H1 (cell line): ENCODE data around the gene TSC22D3. TPM values are rescaled to one million over a fixed set of nuclear protein-coding genes. Genes with fewer than 3 reads are reported as not detected.

Experiments
- BRCA1 ChIP-seq: IDR thresholded peaks from 2 replicates; pipeline ENCODE4 v1.6.1; 2012; ENCODE audit warnings: low read depth, low read length, improper control_type of control experiment
- CEBPB ChIP-seq: IDR thresholded peaks from 2 replicates; pipeline ENCODE4 v1.6.1; 2012; ENCODE audit warnings: low read depth, low read length
- CHD7 ChIP-seq: fragments of 300-600 bp; sonication (generic); IDR thresholded peaks from 2 replicates; pipeline ENCODE4 v1.7.1; 2012; ENCODE audit warnings: low read length, moderate library complexity, mild to moderate bottlenecking, inconsistent platforms; ENCODE audit not compliant: insufficient replicate concordance
- GTF2F1 ChIP-seq: IDR thresholded peaks from 2 replicates; pipeline ENCODE4 v1.6.1; 2012; ENCODE audit warnings: low read depth, low read length, improper control_type of control experiment, borderline replicate concordance
- JUND ChIP-seq: IDR thresholded peaks from 2 replicates; pipeline ENCODE4 v1.6.1; 2011; ENCODE audit warnings: mild to moderate bottlenecking, improper control_type of control experiment, low read length
- KDM1A ChIP-seq: fragments of 200-600, 300-600 bp; sonication (generic); IDR thresholded peaks from 2 replicates; pipeline ENCODE4 v1.7.1; 2016; ENCODE audit warnings: mild to moderate bottlenecking, low read length, borderline replicate concordance
- KDM4A ChIP-seq: IDR thresholded peaks from one replicate; pipeline ENCODE4 v1.7.1; 2012; ENCODE audit warnings: low read depth, mild to moderate bottlenecking, moderate library complexity, low read length, inconsistent platforms; ENCODE audit not compliant: severe bottlenecking
- POLR2AphosphoS5 ChIP-seq: IDR thresholded peaks from 2 replicates; pipeline ENCODE4 v1.6.1; 2011; ENCODE audit warnings: low read depth, low read length
- POU5F1 ChIP-seq: IDR thresholded peaks from 2 replicates; pipeline ENCODE4 v1.6.1; 2011; ENCODE audit warnings: low read depth, mild to moderate bottlenecking, low read length, moderate library complexity
- SP4 ChIP-seq: IDR thresholded peaks from 2 replicates; pipeline ENCODE4 v1.6.1; 2012; ENCODE audit warnings: low read length, inconsistent platforms
- polyA plus RNA-seq, 7 experiments: library from polyadenylated mRNA; depleted of rRNA in 3 of 7; stranded (reverse) in 5 of 7; unstranded in 2 of 7; fragments of >200 nt in 5 of 7; fragments of 200-250 nt in 2 of 7; gene quantifications; 1 replicate in 5 of 7; 2 replicates in 1 of 7; 4 replicates in 1 of 7; pipeline versions ENCODE4 v1.2.1 to v1.2.3, GENCODE V29; 2011 to 2013; ENCODE audit warnings: missing spikeins in 2 of 7, mixed read lengths in 2 of 7
- total RNA-seq: library from RNA; stranded (reverse); fragmentation: NEBNext Ultra II Directional; extraction: Animal tissue kit (Norgen Biotek cat#: 25700); gene quantifications from 2 replicates; pipeline ENCODE4 v1.2.1, GENCODE V29; 2021

The TSC22D3 gene
- total and polyA plus RNA-seq, 2 of the 8 experiments (the other 6 are each of a cell fraction or from before 2014, with no cell fraction given) = 7.6 to 12.9 TPM

GRCh38 chrX:107764845-107765608 is 10.6 kb downstream of the TSC22D3 start (continued):
- no peak for TF ChIP-seq CHD7
- TF ChIP-seq CEBPB = no peak
- no peak for TF ChIP-seq KDM4A
- no peak for TF ChIP-seq SP4
- no peak for TF ChIP-seq BRCA1
- no peak for TF ChIP-seq POU5F1
- no peak for TF ChIP-seq POLR2AphosphoS5
- no peak for TF ChIP-seq KDM1A
- no peak for TF ChIP-seq JUND
- no peak for TF ChIP-seq GTF2F1
